Activated CD4-positive, alpha-beta memory T cell treated with anti-CD3 and anti-CD28 coated beads, Interleukin-2, amount 10 ng/mL, durations not matched to agents 7 days and 5 days (primary cell): ENCODE results near the gene UGT3A1. TPM values are rescaled to one million over a fixed set of nuclear protein-coding genes. Genes with fewer than 3 reads are reported as not detected.

Experiments used
- CTCF ChIA-PET: fragments of 350-600 bp; sonication (Branson Sonifier 250); formaldehyde crosslinking; loops from one replicate; lab custom pipeline; 2021; ENCODE audit warnings: antibody characterized with exemption, inconsistent platforms; lab: Charles Lee
- POLR2A ChIA-PET: fragments of 350-600 bp; sonication (Branson Sonifier 250); formaldehyde crosslinking; loops from one replicate; lab custom pipeline; 2021; ENCODE audit warnings: antibody characterized with exemption; lab: Charles Lee
- DNase-seq: peaks from one replicate; pipeline ENCODE4 v3.0.0-alpha.2; 2020
- H3K27ac Mint-ChIP-seq: one replicate; pipeline ENCODE4 v1.8.0; 2021; ENCODE audit warnings: mild to moderate bottlenecking, mixed read lengths
- H3K27me3 Mint-ChIP-seq: one replicate; pipeline ENCODE4 v1.8.0; 2021; ENCODE audit warnings: mixed read lengths
- H3K36me3 Mint-ChIP-seq: one replicate; pipeline ENCODE4 v1.8.0; 2021; ENCODE audit warnings: low read depth, mixed read lengths
- H3K4me1 Mint-ChIP-seq: one replicate; pipeline ENCODE4 v1.8.0; 2021; ENCODE audit warnings: mixed read lengths
- H3K4me3 Mint-ChIP-seq: one replicate; pipeline ENCODE4 v1.8.0; 2021; ENCODE audit warnings: mild to moderate bottlenecking, mixed read lengths
- H3K9me3 Mint-ChIP-seq: one replicate; pipeline ENCODE4 v1.8.0; 2021; ENCODE audit warnings: mixed read lengths
- total RNA-seq, 2 experiments: library from RNA; stranded (reverse); gene quantifications; one replicate each; pipeline ENCODE4 v1.2.3, GENCODE V29; 2021

UGT3A1 gene
- total RNA-seq, 2 experiments from 2014 or later = not detected

DNA sequence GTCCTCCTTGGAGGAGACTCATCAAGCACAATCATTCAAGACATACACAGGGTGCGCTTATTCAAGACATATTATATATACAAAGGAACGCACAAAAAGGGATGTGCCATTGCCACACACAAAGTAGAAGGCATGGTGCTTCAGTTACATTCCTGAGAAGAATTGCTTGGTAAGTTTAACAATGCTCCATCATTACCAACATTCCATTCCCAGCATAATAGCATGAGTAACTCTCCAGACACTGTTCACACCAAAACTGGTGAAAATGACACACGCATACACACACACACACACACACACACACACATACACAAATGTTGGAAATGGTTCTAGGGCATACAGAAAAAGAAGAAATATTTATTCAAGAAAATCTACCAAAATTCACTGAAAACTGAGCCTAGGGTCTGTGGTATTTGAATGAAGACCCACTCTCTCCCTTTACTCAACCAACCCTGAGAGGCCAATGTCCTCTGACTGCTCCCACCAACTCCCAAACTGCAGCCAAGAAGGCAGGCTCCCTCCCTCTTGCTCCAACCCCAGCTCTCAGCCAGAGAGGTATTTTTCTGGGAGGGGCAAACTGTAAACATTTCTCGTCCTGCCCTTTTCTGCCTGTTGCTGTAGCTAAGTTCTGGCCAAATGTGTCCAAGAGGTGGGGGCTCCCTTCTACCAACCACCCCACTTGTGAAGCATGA is 19.9 kb downstream of the UGT3A1 start:
- no peaks in the 10 kb centered on the region for H3K4me1 Mint-ChIP-seq
- ChIA-PET POLR2A (no interaction called here), CTCF (no interaction called here)
- H3K27ac Mint-ChIP-seq = no peak overlapping the region
- DNase-seq = no peak
- no peak overlapping the region for H3K4me3 Mint-ChIP-seq
- no peaks in the 10 kb centered on the region for H3K36me3 Mint-ChIP-seq
- no peaks in the 10 kb centered on the region for H3K9me3 Mint-ChIP-seq
- peaks cover 26% of the 10 kb centered on the region for H3K27me3 Mint-ChIP-seq

DNA sequence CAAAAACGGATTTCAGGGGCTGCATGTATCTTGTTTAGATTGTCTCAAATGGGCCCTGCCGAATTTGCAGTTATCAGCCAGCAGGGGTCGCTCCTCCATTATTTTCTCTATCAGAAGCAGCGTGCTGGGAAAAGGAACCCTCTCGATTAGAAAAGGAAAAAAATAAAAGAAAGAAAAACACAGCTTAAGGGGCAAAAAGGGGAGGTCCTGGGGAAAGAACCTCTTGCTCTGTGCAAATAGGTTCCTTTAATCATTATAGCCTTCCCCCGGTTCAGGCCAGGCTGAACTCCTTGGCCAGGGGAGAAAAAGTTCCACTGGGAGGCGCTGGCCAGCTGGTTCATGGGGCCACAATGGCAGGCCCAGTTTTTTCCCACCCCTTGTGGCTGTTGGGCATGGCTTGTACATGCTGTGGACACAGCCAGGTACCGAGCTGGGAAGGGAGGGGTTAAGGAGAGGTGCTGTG is 27.8 kb downstream of the UGT3A1 start:
- Mint-ChIP-seq H3K4me3 (no peak overlapping the region), H3K36me3 (no peaks in the 10 kb centered on the region), H3K27ac (no peak overlapping the region), H3K27me3 (peaks cover 15% of the 10 kb centered on the region), H3K9me3 (no peaks in the 10 kb centered on the region), H3K4me1 (no peaks in the 10 kb centered on the region)
- no peak for DNase-seq
- ChIA-PET POLR2A (no interaction called here), CTCF (interaction anchor here (1.2 kb wide), 1 partner anchor 497 kb away, joined by 3 read pairs; no protein-coding TSS in a partner anchor)

DNA sequence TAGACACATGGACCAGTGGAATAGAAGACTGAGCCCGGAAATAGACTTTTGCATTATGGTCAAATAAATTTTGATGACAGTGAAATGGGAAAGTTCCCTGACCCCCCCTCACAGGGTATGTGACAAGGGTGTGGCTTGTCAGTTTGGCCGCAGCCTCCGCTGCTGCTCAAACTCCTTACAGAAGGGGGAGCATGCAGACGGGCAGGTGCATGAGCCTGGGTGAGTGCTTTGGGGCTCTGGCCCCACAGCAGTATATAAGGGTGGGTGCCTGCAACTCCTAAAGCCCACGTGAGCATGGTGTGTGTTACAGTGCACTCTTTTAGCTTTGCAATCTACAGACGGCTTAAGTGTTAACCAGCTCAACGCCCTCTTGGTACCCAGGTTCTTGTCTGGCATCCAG is 30.9 kb downstream of the UGT3A1 start:
- H3K4me3 Mint-ChIP-seq = no peak overlapping the region
- peaks cover 9% of the 10 kb centered on the region for H3K27me3 Mint-ChIP-seq
- no peak for DNase-seq
- ChIA-PET POLR2A (no interaction called here), CTCF (no interaction called here)
- H3K9me3 Mint-ChIP-seq = no peaks in the 10 kb centered on the region
- no peak overlapping the region for H3K27ac Mint-ChIP-seq
- no peaks in the 10 kb centered on the region for H3K4me1 Mint-ChIP-seq
- no peaks in the 10 kb centered on the region for H3K36me3 Mint-ChIP-seq

DNA sequence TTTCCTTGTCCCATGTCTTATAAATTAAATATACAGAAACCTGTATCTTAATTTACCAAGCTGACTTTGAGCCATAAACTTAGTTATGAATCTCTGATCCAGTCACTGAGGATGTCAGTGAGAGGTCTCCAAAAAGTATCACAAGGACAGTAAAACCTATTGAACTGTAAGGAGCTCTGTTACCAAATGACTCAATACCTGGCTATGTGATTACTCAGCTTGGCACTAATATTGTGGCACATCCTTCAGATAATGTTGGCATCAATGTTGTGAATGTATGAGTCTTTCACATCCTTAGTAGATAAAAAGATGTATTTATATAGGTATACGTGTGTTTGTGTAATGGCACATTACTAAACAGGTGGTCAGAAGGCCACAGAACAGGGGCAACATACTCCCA is 34.8 kb downstream of the UGT3A1 start:
- Mint-ChIP-seq H3K27me3 (peaks cover 40% of the 10 kb centered on the region), H3K27ac (no peak overlapping the region), H3K9me3 (no peaks in the 10 kb centered on the region), H3K36me3 (no peaks in the 10 kb centered on the region), H3K4me3 (no peak overlapping the region), H3K4me1 (no peaks in the 10 kb centered on the region)
- ChIA-PET CTCF (no interaction called here), POLR2A (no interaction called here)
- no peak for DNase-seq

DNA sequence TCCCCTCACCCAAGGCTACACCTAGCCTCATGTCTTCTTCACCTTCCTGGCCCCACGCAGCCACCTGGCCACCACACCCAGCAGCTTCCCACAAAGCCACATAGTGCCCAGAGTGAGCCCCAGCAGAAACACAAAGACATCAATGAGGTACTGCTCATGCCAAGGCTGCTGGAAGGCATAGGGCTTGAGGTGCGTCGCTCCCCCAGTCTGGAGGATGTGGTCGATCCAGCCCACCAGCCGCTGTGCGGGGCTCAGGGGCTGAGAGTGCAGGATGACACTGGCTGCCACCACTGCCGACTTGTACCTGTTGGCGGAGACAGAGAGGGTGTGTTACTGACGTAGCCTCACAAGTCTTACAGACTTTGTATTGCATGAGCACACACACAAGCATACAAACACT is 37.0 kb downstream of the UGT3A1 start:
- ChIA-PET CTCF (no interaction called here), POLR2A (no interaction called here)
- Mint-ChIP-seq H3K27me3 (peaks cover 44% of the 10 kb centered on the region), H3K9me3 (no peaks in the 10 kb centered on the region), H3K4me1 (no peaks in the 10 kb centered on the region), H3K4me3 (no peak overlapping the region), H3K27ac (no peak overlapping the region), H3K36me3 (no peaks in the 10 kb centered on the region)
- DNase-seq = no peak

DNA sequence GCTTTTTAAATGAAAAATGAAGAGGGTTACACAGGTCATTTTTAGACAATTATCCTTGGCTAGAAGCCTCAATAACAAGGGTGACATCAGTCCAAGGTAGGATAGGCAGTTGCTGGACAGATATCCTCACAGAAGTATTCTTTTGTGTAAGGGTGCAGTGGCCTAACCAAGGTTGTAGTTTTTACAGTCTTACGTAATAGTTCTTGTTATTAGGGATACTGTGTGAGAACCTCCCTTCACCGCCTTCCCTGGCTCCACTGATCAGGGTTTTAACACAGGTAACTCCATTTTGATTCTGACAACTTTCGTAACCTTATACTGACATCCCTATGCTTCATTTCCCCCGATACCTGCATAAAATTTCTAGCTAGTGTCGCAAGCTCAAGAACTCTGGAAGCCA is 44.1 kb downstream of the UGT3A1 start:
- ChIA-PET CTCF (no interaction called here), POLR2A (no interaction called here)
- no peak overlapping the region for H3K4me3 Mint-ChIP-seq
- no peaks in the 10 kb centered on the region for H3K9me3 Mint-ChIP-seq
- H3K4me1 Mint-ChIP-seq = no peaks in the 10 kb centered on the region
- peaks cover 13% of the 10 kb centered on the region for H3K27me3 Mint-ChIP-seq
- no peak for DNase-seq
- H3K27ac Mint-ChIP-seq = no peak overlapping the region
- H3K36me3 Mint-ChIP-seq = no peaks in the 10 kb centered on the region

DNA sequence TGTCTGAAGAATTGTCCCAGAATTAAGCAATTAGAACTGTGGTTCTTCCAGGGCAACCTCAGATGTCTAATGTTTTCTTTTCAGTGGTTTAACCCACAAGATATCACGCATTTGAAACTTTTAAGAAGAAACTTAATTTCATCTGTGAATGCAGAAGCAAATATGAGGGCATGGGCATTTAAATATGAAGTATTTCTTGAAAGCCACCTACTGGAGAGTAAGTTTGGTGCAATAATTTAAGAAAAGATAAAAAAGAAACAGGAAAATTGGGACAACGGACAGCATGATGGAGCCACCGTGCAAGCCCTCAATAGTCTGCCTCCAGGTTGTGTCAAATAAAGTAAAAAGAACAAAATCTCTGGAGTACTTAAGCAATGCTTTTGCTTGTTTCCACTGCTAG is 51.6 kb downstream of the UGT3A1 start:
- no peaks in the 10 kb centered on the region for H3K9me3 Mint-ChIP-seq
- CTCF ChIA-PET = interaction anchor here (0.9 kb wide), 1 partner anchor 162 kb away, joined by 3 read pairs; no protein-coding TSS in a partner anchor
- POLR2A ChIA-PET = no interaction called here
- no peak for DNase-seq
- H3K27ac Mint-ChIP-seq = no peak overlapping the region
- no peaks in the 10 kb centered on the region for H3K4me1 Mint-ChIP-seq
- H3K36me3 Mint-ChIP-seq = no peaks in the 10 kb centered on the region
- H3K27me3 Mint-ChIP-seq = peaks cover 26% of the 10 kb centered on the region
- no peak overlapping the region for H3K4me3 Mint-ChIP-seq

DNA sequence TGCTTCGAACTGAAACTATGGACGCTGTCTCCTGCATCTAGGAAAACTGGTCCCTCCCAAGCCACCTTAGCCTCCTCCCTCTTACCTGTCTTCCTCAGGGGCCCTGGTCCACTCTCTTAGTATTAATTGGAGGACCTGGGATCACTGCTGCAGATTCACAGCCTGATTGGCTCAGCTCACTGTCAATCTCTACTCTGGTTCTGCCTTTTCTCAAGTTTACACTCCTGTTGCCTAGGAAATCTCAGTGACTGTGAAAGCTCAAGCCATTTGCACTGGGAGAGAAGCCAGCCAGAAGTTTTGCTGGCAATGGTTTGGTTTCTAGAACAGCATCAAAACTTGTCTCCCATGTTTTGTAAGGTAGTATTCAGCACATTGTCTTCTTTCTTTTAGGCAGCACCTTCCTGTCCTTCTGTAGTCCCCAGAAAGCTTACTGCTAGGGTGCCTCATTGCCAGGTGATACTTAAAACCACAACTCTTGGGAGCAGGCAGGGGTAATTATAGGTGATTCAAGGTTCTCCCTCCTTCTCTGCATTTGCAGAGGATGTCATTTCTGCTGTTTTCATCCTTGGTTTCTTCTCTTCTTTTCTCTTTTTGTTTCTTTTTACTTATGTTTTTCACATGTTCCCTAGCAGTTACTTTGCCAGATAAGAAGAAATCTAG is 52.5 kb downstream of the UGT3A1 start, which contains the start of gene CAPSL:
TSS of gene CAPSL (minus strand) at position 55 of the 660 bp plus-strand sequence. CDS start 17,502 bp downstream, outside the sequence.
- Mint-ChIP-seq H3K4me1 (no peaks in the 10 kb centered on the region), H3K4me3 (no peak within 1 kb of the TSS), H3K27ac (no peak within 1 kb of the TSS), H3K27me3 (peaks cover 26% of the 10 kb centered on the region), H3K9me3 (no peaks in the 10 kb centered on the region), H3K36me3 (no peaks in the 10 kb centered on the region)
- no peak for DNase-seq
- CTCF ChIA-PET = interaction anchor here (0.9 to 1.4 kb wide), 2 partner anchors 14 to 161 kb away, joined by 3 to 7 read pairs; no protein-coding TSS in a partner anchor
- POLR2A ChIA-PET = no interaction called here

DNA sequence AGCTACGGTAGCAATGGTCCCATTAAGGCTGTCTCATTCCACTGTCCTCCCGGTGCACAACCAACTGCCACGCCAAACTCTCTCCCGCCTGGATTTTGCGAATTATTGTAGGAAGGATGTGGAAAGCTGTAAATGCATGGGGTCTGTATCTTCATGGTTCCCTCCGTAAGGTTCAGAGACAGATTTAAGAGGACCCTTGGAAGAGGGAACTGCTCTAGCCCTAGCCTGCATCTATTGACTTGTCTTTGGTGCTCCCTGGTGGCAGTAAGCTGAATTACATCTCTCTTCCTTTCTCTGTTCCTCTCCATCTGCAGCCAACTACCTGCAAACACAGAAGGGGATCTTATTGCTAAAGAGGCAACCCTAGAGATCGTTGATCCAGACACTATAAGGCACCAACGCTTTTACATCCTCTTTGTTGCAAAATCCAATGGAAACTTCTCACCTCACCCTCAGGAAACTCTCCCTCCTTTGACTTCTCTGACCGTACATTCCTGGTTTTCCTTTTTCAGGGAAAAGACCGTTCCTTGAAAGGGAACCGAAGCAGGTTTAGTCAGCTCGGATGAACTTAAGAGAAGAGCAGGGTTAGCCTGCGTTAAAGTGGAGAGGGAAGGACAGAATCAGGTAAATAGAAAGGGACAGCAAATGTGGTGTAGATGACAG is 64.7 kb downstream of the UGT3A1 start:
- POLR2A ChIA-PET = interaction anchor here (0.6 to 1.3 kb wide), 4 partner anchors 148 to 310 kb away, joined by 3 to 5 read pairs (median 4); no protein-coding TSS in a partner anchor
- peak; percentile 64 for DNase-seq
- Mint-ChIP-seq H3K27me3 (peaks cover 5% of the 10 kb centered on the region), H3K9me3 (no peaks in the 10 kb centered on the region), H3K4me3 (no peak overlapping the region), H3K4me1 (peaks cover 39% of the 10 kb centered on the region), H3K36me3 (no peaks in the 10 kb centered on the region), H3K27ac (no peak overlapping the region)
- CTCF ChIA-PET = interaction anchor here (0.6 to 7.8 kb wide), 39 partner anchors 9 to 838 kb away, joined by 3 to 138 read pairs (median 5); partner anchors contain the start of genes IL7R and SPEF2

DNA sequence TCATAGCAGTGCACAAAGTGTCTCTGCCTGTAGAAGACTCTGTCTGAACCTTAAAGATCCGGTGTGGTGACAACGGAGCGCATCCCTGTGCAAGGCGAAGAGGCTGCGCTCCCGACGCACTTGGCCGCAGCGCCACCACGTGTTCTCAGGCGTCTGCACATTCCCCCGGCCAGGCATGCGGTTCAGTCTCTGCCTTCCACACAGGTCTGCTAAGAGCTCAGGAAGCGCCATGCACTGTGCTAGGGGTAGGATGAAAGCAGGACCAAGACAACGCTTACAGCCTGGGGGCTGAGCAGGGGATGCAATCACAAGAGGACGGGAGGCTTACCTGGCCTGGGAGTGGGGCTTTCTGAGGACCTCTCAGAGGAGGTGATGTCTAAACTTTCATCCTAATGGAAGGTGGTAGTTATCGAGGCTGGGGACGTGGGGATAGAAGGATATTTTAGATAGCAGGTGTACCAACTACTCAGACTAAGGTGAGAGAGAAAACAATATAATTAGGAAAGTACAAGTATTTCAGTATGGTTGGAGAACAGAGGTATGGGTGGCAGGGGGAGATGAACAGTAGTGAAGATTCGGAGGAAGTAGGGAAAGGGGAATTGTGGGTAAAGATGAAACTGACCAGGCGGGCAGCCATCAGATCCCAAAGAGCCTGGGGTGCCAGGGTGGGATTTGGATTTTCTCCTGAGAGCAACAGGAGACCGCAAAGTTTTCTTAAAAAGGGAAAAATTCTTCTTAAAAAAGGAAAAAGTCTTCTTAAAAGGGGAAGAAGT is 66.1 kb downstream of the UGT3A1 start:
- H3K27me3 Mint-ChIP-seq = peaks cover 5% of the 10 kb centered on the region
- ChIA-PET CTCF (interaction anchor here (0.5 to 7.8 kb wide), 44 partner anchors 8 to 446 kb away, joined by 3 to 138 read pairs (median 4); partner anchors contain the start of genes CAPSL and SPEF2), POLR2A (interaction anchor here (0.7 to 1.5 kb wide), 7 partner anchors 43 to 288 kb away, joined by 3 to 7 read pairs (median 4); no protein-coding TSS in a partner anchor)
- peak overlapping the region; percentile 64 for H3K27ac Mint-ChIP-seq
- peak; percentile 88 for DNase-seq
- peak overlapping the region; percentile 62 for H3K4me3 Mint-ChIP-seq
- peaks cover 43% of the 10 kb centered on the region for H3K4me1 Mint-ChIP-seq
- peaks cover 3% of the 10 kb centered on the region for H3K9me3 Mint-ChIP-seq
- H3K36me3 Mint-ChIP-seq = peaks cover 2% of the 10 kb centered on the region

DNA sequence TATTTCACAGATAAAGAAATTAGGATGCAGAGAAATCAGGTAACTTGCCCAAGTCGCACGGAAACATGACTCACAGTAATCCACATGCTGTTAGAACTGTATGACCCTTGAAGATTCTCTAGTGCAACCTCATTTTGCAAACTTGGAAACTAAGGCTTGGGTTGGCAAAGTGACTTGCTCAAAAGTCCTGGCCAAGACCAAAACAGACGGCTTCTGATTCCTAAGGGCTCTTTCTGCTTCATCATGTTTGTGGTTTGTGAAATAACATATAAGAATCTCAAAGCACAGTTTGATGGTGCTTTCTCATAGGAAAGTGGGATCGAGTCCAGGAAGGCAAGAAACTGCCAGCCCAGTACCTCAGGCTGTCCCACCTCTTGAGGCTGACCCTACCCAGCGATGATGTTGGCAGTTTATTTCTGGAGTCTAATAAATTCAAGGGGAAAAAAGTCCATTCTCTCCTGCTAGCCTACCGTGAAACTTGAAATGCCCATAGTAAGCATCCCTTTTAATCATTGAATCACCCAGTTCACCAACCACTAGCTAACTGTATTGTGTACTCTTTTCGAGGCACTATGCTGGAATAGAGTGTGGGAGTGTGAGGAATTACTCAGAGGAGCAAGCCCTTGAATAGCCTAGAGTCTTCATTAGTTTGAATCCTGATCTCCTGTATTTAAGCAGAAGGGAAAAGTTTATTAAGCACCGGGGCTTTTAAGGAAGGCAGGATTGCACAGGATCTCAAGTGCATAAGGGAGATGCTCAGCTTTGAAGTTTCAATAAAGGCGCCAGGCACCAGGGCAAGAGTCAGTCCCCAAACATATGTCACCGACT is 66.9 kb downstream of the UGT3A1 start:
- H3K9me3 Mint-ChIP-seq = peaks cover 8% of the 10 kb centered on the region
- ChIA-PET POLR2A (interaction anchor here (0.5 to 1.5 kb wide), 8 partner anchors 43 to 739 kb away, joined by 3 to 7 read pairs (median 4); no protein-coding TSS in a partner anchor), CTCF (interaction anchor here (0.7 to 7.8 kb wide), 28 partner anchors 9 to 309 kb away, joined by 3 to 138 read pairs (median 4); partner anchors contain the start of genes CAPSL and SPEF2)
- H3K4me3 Mint-ChIP-seq = peak overlapping the region; percentile 62
- peak overlapping the region; percentile 64 for H3K27ac Mint-ChIP-seq
- peaks cover 7% of the 10 kb centered on the region for H3K36me3 Mint-ChIP-seq
- DNase-seq = no peak
- peaks cover 50% of the 10 kb centered on the region for H3K4me1 Mint-ChIP-seq
- H3K27me3 Mint-ChIP-seq = peaks cover 5% of the 10 kb centered on the region
